ENCODE data around the gene SHC2.

SHC2 gene

DNA sequence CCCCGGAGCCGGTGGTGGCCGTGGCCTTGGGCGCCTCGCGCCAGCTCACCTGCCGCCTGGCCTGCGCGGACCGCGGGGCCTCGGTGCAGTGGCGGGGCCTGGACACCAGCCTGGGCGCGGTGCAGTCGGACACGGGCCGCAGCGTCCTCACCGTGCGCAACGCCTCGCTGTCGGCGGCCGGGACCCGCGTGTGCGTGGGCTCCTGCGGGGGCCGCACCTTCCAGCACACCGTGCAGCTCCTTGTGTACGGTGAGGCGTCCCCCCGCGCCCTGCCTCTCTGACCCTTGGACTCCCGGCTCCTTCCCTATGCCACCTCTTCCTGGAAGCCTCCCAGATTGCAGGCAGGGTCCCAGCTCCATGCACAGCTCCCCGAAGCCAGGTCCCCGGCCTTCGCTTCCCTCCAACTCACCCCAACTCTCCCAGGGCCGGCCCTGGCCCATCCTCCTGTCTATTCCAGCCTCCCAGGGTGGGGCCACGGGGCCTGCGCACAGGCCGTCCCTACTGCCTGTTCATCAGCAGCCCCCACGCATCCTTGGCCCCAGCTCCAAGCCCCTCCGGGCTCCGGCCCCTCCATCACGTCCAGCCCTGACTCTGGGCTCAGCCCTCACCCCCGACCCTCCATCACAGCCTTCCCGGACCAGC is 37.2 kb upstream of the SHC2 start:
- H3K36me3 ChIP-seq (ENCODE audit: control insufficient read depth in 1 of 2, insufficient read depth in 2 of 2, low read length in 2 of 2): no peaks in the 10 kb centered on the region
- H3K27ac ChIP-seq (ENCODE audit: low read depth, low read length): no peak overlapping the region
- peaks cover 16 to 18% of the 10 kb centered on the region in 2 donors for H3K27me3 ChIP-seq (ENCODE audit: control insufficient read depth in 1 of 2, insufficient read depth in 2 of 2, low read length in 2 of 2)
- no peak overlapping the region for H3K4me3 ChIP-seq (ENCODE audit: low read depth in 1 of 2, low read length in 2 of 2)
- H3K9me3 ChIP-seq (ENCODE audit: control insufficient read depth in 1 of 2, low read length in 2 of 2): no peaks in the 10 kb centered on the region
- H3K4me1 ChIP-seq (ENCODE audit: control insufficient read depth in 1 of 2, insufficient read depth in 2 of 2, low read length in 2 of 2): peaks cover 4 to 7% of the 10 kb centered on the region in 2 donors
- H3K9ac ChIP-seq (ENCODE audit: low read depth in 1 of 2, low read length in 2 of 2): no peak overlapping the region

DNA sequence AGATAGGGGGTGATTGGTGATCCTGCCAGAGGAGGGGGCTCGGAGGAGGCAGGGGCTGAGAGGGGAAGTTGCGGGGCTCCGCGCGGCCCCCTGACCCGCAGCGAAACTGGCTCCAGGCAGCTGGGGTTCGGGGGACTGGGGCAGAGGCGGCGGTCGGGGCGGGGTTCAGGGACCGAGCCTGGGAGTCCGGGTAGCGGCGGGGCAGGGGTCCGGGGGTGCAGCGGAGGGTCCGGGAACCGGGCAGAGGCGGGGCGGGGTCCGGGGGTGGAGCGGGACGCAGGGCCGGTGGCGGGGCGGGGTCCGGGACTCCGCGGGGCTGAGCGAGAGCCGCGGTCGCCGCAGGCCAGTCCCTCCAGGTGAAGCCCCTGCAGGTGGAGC is 36.6 kb upstream of the SHC2 start:
- Histone ChIP-seq H3K36me3 (ENCODE audit: control insufficient read depth in 1 of 2, insufficient read depth in 2 of 2, low read length in 2 of 2) (no peaks in the 10 kb centered on the region), H3K4me3 (ENCODE audit: low read depth in 1 of 2, low read length in 2 of 2) (no peak overlapping the region), H3K9me3 (ENCODE audit: control insufficient read depth in 1 of 2, low read length in 2 of 2) (no peaks in the 10 kb centered on the region), H3K27ac (ENCODE audit: low read depth, low read length) (no peak overlapping the region), H3K9ac (ENCODE audit: low read depth in 1 of 2, low read length in 2 of 2) (no peak overlapping the region), H3K4me1 (ENCODE audit: control insufficient read depth in 1 of 2, insufficient read depth in 2 of 2, low read length in 2 of 2) (peaks cover 4 to 7% of the 10 kb centered on the region in 2 donors), H3K27me3 (ENCODE audit: control insufficient read depth in 1 of 2, insufficient read depth in 2 of 2, low read length in 2 of 2) (peaks cover 16 to 18% of the 10 kb centered on the region in 2 donors)

DNA sequence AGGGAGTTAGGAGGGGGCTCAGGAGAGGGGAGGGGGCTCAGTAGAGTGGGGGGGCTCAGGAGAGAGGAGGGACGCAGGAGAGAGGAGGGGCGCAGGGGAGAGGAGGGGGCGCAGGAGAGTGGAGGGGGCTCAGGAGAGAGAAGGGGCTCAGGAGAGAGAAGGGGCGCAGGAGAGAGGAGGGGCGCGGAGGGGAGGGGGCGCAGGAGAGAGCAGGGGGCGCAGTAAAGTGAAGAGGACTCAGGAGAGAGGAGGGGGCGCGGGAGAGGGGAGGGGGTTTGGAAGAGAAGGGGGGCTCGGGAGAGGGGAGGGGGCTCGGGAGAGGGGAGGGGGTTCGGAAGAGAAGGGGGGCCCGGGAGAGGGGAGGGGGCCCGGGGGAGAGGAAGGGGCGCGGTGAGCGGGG is 36.2 kb upstream of the SHC2 start:
- Histone ChIP-seq H3K4me3 (ENCODE audit: low read depth in 1 of 2, low read length in 2 of 2) (no peak overlapping the region), H3K27me3 (ENCODE audit: control insufficient read depth in 1 of 2, insufficient read depth in 2 of 2, low read length in 2 of 2) (peaks cover 16 to 18% of the 10 kb centered on the region in 2 donors)

DNA sequence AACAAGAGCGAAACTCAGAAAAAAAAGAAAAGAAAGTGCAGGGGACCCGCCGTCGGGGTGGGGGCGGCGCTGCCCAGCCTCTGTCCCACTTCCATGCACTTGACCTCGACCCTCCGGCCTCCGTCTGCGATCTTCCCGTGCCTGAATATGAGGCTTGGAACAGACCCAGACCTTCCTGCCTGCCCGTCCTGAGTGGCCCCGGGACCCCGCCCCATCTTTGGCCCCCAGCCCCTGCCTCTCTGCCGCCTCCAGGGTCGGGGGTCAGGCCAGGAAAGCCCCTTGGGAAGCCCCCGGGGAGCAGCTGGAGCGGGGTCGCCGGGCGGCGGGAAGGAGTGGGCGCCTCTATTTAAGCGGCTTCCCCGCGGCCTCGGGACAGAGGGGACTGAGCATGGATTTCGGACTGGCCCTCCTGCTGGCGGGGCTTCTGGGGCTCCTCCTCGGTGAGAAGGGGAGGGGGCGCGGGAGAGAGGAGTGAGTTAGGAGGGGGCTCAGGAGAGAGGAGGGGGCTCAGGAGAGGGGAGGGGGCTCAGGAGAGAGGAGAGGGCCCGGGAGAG is 35.4 kb upstream of the SHC2 start, which contains the start of gene MADCAM1:
MADCAM1 (plus strand) TSS at position 375 of the 554 bp plus-strand sequence; CDS start at position 389, 14 bp downstream.
- Histone ChIP-seq H3K9me3 (ENCODE audit: control insufficient read depth in 1 of 2, low read length in 2 of 2) (no peaks in the 10 kb centered on the region), H3K4me3 (ENCODE audit: low read depth in 1 of 2, low read length in 2 of 2) (no peak within 1 kb of the TSS), H3K27ac (ENCODE audit: low read depth, low read length) (no peak within 1 kb of the TSS)

More for the DNA sequence above, 36.2 kb upstream of the SHC2 start:
- Histone ChIP-seq H3K36me3 (ENCODE audit: control insufficient read depth in 1 of 2, insufficient read depth in 2 of 2, low read length in 2 of 2) (no peaks in the 10 kb centered on the region), H3K9me3 (ENCODE audit: control insufficient read depth in 1 of 2, low read length in 2 of 2) (no peaks in the 10 kb centered on the region), H3K27ac (ENCODE audit: low read depth, low read length) (no peak overlapping the region), H3K4me1 (ENCODE audit: control insufficient read depth in 1 of 2, insufficient read depth in 2 of 2, low read length in 2 of 2) (peaks cover 4 to 7% of the 10 kb centered on the region in 2 donors), H3K9ac (ENCODE audit: low read depth in 1 of 2, low read length in 2 of 2) (no peak overlapping the region)

DNA sequence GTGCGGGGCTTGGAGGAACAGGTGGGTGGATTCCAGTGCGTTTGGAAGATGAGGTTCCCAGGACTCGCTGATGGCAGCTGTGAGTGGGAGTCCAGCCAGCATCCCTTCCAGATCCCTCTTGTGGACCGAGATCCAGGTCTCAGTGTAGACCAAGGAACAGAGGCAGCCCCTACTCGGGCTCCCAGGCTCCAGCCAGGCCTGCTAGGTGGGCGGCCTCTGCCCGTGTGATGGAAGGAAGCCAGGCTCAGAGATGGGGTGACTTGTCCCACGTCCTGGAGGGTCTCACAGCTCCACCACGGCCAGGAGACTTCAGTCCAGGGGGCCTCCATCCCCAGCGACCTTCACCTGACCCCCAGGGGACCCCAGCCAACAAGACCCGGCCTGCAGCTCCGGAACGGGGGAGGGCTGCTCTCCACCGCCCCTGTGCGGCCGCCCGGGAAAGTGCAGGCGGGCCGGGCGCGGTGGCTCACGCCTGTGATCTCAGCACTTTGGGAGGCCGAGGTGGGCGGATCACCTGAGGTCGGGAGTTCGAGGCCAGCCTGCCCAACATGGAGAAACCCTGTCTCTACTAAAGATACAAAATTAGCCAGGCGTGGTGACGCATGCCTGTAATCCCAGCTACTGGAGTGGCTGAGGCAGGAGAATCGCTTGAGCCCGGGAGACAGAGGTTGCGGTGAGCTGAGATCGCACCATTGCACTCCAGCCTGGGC is 34.7 kb upstream of the SHC2 start:
- H3K9me3 ChIP-seq (ENCODE audit: control insufficient read depth in 1 of 2, low read length in 2 of 2): no peaks in the 10 kb centered on the region
- H3K9ac ChIP-seq (ENCODE audit: low read depth in 1 of 2, low read length in 2 of 2): no peak overlapping the region
- no peaks in the 10 kb centered on the region for H3K36me3 ChIP-seq (ENCODE audit: control insufficient read depth in 1 of 2, insufficient read depth in 2 of 2, low read length in 2 of 2)
- peaks cover 16 to 18% of the 10 kb centered on the region in 2 donors for H3K27me3 ChIP-seq (ENCODE audit: control insufficient read depth in 1 of 2, insufficient read depth in 2 of 2, low read length in 2 of 2)
- H3K27ac ChIP-seq (ENCODE audit: low read depth, low read length): no peak overlapping the region
- H3K4me3 ChIP-seq (ENCODE audit: low read depth in 1 of 2, low read length in 2 of 2): no peak overlapping the region
- H3K4me1 ChIP-seq (ENCODE audit: control insufficient read depth in 1 of 2, insufficient read depth in 2 of 2, low read length in 2 of 2): peaks cover 4 to 7% of the 10 kb centered on the region in 2 donors

More for the DNA sequence above, 35.4 kb upstream of the SHC2 start, which contains the start of gene MADCAM1:
- Histone ChIP-seq H3K4me1 (ENCODE audit: control insufficient read depth in 1 of 2, insufficient read depth in 2 of 2, low read length in 2 of 2) (peaks cover 4 to 7% of the 10 kb centered on the region in 2 donors), H3K27me3 (ENCODE audit: control insufficient read depth in 1 of 2, insufficient read depth in 2 of 2, low read length in 2 of 2) (peaks cover 16 to 18% of the 10 kb centered on the region in 2 donors), H3K9ac (ENCODE audit: low read depth in 1 of 2, low read length in 2 of 2) (no peak within 1 kb of the TSS), H3K36me3 (ENCODE audit: control insufficient read depth in 1 of 2, insufficient read depth in 2 of 2, low read length in 2 of 2) (no peaks in the 10 kb centered on the region)

DNA sequence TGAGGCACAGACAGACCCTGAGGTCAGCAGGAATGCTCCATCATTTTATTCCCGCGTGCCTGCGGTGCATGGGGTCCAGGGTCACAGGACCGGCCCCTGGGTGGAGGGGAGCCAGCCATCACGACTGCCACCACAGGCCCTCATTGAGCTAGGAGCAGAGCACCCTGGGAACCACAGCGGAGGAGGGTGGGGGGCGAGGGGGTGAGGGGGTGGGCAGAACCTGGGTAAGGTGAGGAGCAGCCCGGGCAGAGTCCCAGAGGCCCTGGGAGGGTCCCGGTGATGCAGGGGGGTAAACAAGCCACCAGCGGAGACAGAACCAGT is 34.2 kb upstream of the SHC2 start:
- Histone ChIP-seq H3K4me1 (ENCODE audit: control insufficient read depth in 1 of 2, insufficient read depth in 2 of 2, low read length in 2 of 2) (peaks cover 4 to 7% of the 10 kb centered on the region in 2 donors), H3K27ac (ENCODE audit: low read depth, low read length) (no peak overlapping the region), H3K9ac (ENCODE audit: low read depth in 1 of 2, low read length in 2 of 2) (no peak overlapping the region), H3K27me3 (ENCODE audit: control insufficient read depth in 1 of 2, insufficient read depth in 2 of 2, low read length in 2 of 2) (peaks cover 16 to 18% of the 10 kb centered on the region in 2 donors), H3K4me3 (ENCODE audit: low read depth in 1 of 2, low read length in 2 of 2) (no peak overlapping the region), H3K9me3 (ENCODE audit: control insufficient read depth in 1 of 2, low read length in 2 of 2) (no peaks in the 10 kb centered on the region), H3K36me3 (ENCODE audit: control insufficient read depth in 1 of 2, insufficient read depth in 2 of 2, low read length in 2 of 2) (no peaks in the 10 kb centered on the region)

DNA sequence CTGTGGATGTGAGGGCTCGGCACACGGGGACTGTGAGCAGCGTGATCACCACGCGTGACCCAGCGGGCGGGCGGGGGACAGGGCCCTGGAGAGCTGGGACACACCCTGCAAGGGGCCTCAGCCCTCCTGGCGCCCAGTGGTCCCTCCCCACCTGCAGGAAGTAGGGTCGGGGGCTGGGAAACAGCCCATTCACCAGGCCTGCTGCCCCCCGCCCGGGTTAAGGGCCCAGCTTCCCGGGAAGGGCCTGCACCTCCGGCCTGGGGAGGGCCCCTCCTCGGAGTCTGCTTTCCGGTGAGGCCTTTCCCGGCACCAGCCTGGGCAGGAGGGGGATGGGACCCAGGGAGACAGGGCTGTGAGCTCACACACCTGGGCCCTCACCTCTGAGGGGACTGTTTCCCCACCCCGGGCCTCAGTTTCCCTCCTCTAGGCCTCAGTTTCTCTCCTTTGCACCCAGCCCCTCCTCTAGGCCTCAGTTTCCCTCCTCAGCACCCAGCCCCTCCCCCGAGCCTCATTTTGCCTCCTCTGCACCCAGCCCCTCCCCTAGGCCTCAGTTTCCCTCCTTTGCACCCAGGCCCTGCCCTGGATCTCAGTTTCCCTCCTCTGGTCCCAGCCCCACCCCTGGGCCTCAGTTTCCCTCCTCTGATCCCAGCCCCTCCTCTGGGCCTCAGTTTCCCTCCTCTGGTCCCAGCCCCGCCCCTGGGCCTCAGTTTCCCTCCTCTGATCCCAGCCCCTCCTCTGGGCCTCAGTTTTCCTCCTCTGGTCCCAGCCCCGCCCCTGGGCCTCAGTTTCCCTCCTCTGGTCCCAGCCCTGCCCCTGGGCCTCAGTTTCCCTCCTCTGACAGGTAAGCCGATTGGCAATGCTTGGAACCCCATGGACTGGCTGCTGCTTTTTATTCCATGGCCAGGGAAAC is 33.6 kb upstream of the SHC2 start:
- H3K27me3 ChIP-seq (ENCODE audit: control insufficient read depth in 1 of 2, insufficient read depth in 2 of 2, low read length in 2 of 2): peaks cover 14 to 16% of the 10 kb centered on the region in 2 donors
- no peak overlapping the region for H3K27ac ChIP-seq (ENCODE audit: low read depth, low read length)
- H3K36me3 ChIP-seq (ENCODE audit: control insufficient read depth in 1 of 2, insufficient read depth in 2 of 2, low read length in 2 of 2): no peaks in the 10 kb centered on the region
- H3K4me1 ChIP-seq (ENCODE audit: control insufficient read depth in 1 of 2, insufficient read depth in 2 of 2, low read length in 2 of 2): peaks cover 7% of the 10 kb centered on the region in 2 donors
- no peaks in the 10 kb centered on the region for H3K9me3 ChIP-seq (ENCODE audit: control insufficient read depth in 1 of 2, low read length in 2 of 2)
- no peak overlapping the region for H3K9ac ChIP-seq (ENCODE audit: low read depth in 1 of 2, low read length in 2 of 2)
- no peak overlapping the region for H3K4me3 ChIP-seq (ENCODE audit: low read depth in 1 of 2, low read length in 2 of 2)

DNA sequence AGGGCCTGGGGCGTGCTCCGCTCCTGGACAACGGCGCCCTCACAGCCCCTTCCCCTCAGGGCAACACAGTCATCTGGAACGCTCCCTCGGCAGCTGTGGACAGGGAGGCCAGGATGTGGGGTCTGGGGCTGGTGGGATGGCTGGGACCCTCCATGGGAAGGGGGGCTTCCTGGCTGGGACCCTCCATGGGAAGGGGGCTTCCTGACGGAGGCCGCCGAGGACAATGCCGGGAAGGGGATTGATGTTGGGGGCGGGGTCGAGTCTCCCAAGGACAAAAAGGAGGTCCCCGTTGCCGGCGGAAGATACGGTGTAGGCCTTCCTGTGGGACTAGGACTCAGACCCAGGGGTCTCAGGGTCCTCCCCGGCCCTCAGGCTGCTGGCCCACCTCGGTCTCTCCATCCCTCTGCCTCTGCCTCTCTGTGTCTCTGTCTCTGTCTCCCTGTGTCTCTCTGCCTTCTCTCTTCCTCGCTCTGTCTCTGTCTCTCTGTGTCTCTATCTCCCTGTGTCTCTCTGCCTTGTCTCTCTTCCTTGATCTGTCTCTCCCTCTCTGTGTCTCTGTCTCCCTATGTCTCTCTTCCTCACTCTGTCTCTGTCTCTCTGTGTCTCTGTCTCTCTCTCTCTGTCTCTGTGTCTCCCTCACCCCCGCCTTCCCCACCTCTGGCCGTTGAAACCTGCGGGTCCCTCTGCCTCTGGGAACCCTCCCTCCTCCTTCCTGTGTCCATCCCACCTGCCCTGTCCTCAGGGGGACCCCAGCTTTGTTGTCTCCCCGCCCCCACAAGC is 32.7 kb upstream of the SHC2 start:
- H3K4me3 ChIP-seq (ENCODE audit: low read depth in 1 of 2, low read length in 2 of 2): no peak overlapping the region
- no peak overlapping the region for H3K27ac ChIP-seq (ENCODE audit: low read depth, low read length)
- H3K36me3 ChIP-seq (ENCODE audit: control insufficient read depth in 1 of 2, insufficient read depth in 2 of 2, low read length in 2 of 2): no peaks in the 10 kb centered on the region
- H3K27me3 ChIP-seq (ENCODE audit: control insufficient read depth in 1 of 2, insufficient read depth in 2 of 2, low read length in 2 of 2): peaks cover 9 to 10% of the 10 kb centered on the region in 2 donors
- no peak overlapping the region for H3K9ac ChIP-seq (ENCODE audit: low read depth in 1 of 2, low read length in 2 of 2)
- peaks cover 7% of the 10 kb centered on the region in 2 donors for H3K4me1 ChIP-seq (ENCODE audit: control insufficient read depth in 1 of 2, insufficient read depth in 2 of 2, low read length in 2 of 2)
- no peaks in the 10 kb centered on the region for H3K9me3 ChIP-seq (ENCODE audit: control insufficient read depth in 1 of 2, low read length in 2 of 2)

DNA sequence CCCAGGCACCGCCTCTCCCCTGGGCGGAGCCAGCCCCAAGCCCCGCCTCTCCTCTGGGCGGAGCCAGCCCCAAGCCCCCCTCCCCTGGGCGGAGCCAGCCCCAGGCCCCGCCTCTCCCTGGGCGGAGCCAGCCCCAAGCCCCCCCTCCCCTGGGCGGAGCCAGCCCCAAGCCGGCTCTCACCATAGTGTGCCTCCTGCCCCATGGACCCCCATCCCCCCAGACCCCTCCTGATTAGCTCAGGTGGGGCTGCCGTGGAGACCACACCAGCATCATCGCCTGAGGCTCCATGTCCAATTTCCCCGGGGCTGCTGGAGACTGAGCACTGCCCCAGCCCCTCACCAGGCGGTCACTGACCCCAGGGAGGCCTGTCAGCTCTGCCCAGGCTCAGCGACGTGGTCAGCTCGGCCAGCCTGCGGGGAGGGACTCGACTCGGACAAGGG is 31.3 kb upstream of the SHC2 start:
- Histone ChIP-seq H3K9ac (ENCODE audit: low read depth in 1 of 2, low read length in 2 of 2) (no peak overlapping the region), H3K36me3 (ENCODE audit: control insufficient read depth in 1 of 2, insufficient read depth in 2 of 2, low read length in 2 of 2) (no peaks in the 10 kb centered on the region), H3K4me1 (ENCODE audit: control insufficient read depth in 1 of 2, insufficient read depth in 2 of 2, low read length in 2 of 2) (peaks cover 0 to 4% of the 10 kb centered on the region in 2 donors), H3K27ac (ENCODE audit: low read depth, low read length) (no peak overlapping the region), H3K4me3 (ENCODE audit: low read depth in 1 of 2, low read length in 2 of 2) (no peak overlapping the region), H3K27me3 (ENCODE audit: control insufficient read depth in 1 of 2, insufficient read depth in 2 of 2, low read length in 2 of 2) (no peaks in the 10 kb centered on the region), H3K9me3 (ENCODE audit: control insufficient read depth in 1 of 2, low read length in 2 of 2) (no peaks in the 10 kb centered on the region)

Data from duodenal mucosa (tissue), 2 donors.